Adrenal gland (tissue), 12 donors: Measurements from ENCODE around the gene IFNGR1. TPM values are rescaled to one million over a fixed set of nuclear protein-coding genes. Genes with fewer than 3 reads are reported as not detected.
A peak's percentile ranks its signal among the peaks of the same experiment; 100 is the strongest.

ENCODE experiments used
- DNase-seq, 7 donors: peaks; one replicate each; pipeline ENCODE4 v3.0.0-alpha.2; 2019 to 2020
- H3K27ac ChIP-seq, 5 donors: fragments of 200-600 bp; sonication (generic) in 4 of 5; 1 replicate in 3 of 5; 2 replicates in 2 of 5; pipeline versions ENCODE4 v1.5.1 to v1.8.0; 2016 to 2020; ENCODE audit warnings: mild to moderate bottlenecking in 1 of 5
- H3K27me3 ChIP-seq: fragments of 200-600 bp; 2 replicates; pipeline ENCODE4 v1.8.0; 2021
- H3K36me3 ChIP-seq, 2 donors: fragments of 200-600 bp; replicated peaks in 1 of 2; 1 replicate in 1 of 2; 2 replicates in 1 of 2; pipeline versions ENCODE4 v1.5.1 to v1.8.0; 2018 to 2022
- H3K4me1 ChIP-seq, 2 donors: fragments of 200-600 bp; replicated peaks in 1 of 2; 1 replicate in 1 of 2; 2 replicates in 1 of 2; pipeline versions ENCODE4 v1.5.1 to v1.8.0; 2018 to 2021
- H3K4me3 ChIP-seq, 4 donors: fragments of 200-600 bp; sonication (generic) in 3 of 4; one replicate each; pipeline ENCODE4 v1.5.1; 2016 to 2018
- H3K9me3 ChIP-seq, 3 donors: fragments of 200-600 bp; sonication (generic) in 1 of 3; replicated peaks in 1 of 3; 1 replicate in 2 of 3; 2 replicates in 1 of 3; pipeline versions ENCODE4 v1.5.1 to v1.8.0; 2016 to 2021
- CTCF ChIP-seq, 6 experiments: fragments of 450-650 bp in 4 of 6; fragments of 200-600 bp in 2 of 6; sonication (generic) in 1 of 6; IDR thresholded peaks; 1 replicate in 5 of 6; 2 replicates in 1 of 6; pipeline versions ENCODE4 v1.5.1 to v1.8.0; 2016 to 2021; ENCODE audit warnings: antibody characterized with exemption in 6 of 6, mild to moderate bottlenecking in 2 of 6, moderate library complexity in 1 of 6
- POLR2A ChIP-seq, 2 donors: fragments of 450-650 bp; IDR thresholded peaks; one replicate each; pipeline ENCODE4 v1.6.1; 2017; ENCODE audit warnings: antibody characterized with exemption in 2 of 2, mild to moderate bottlenecking in 2 of 2, moderate library complexity in 1 of 2
- WGBS, 4 donors: extraction: QIAGEN DNeasy Blood & Tissue Kit in 2 of 4; methylation state at CpG; one replicate each; pipeline versions ENCODE4 v1.1.5 to v1.1.7; 2013 to 2017; 5-methylcytosine and 5-hydroxymethylcytosine counted together
- intact Hi-C, 2 donors: fragments of 100-400 bp; cut with DNase I; formaldehyde crosslinking; loops; one replicate each; pipeline versions ENCODE4 v1.14.1 to v1.15.0; 2022 to 2023
- polyA plus RNA-seq, 3 donors: library from polyadenylated mRNA; stranded (reverse); fragments of 200-250 nt in 2 of 3; fragments of 350-450 nt in 1 of 3; fragmentation: Illumina TruSeq in 1 of 3; extraction: RNeasy Lipid Tissue Mini Kit (QIAGEN cat#74804) in 1 of 3; gene quantifications; one replicate each; pipeline ENCODE4 v1.2.3, GENCODE V29; 2013 to 2014
- total RNA-seq, 9 donors: library from RNA; depleted of rRNA in 4 of 9; stranded (reverse); fragments of >200 nt in 4 of 9; fragments of 120-200 nt in 1 of 9; fragmentation: NEBNext Ultra II Directional in 1 of 9; extraction: Animal tissue kit (Norgen Biotek cat#: 25700) in 1 of 9; gene quantifications; one replicate each; pipeline versions ENCODE4 v1.1.0 to v1.2.4, GENCODE V29; 2013 to 2023
- donor health status: healthy with polysubstance abuse.
- donor health status: Bipolar disorder and iron deficiency.
- donor health status: DM: yes; HTN: yes; CAD: no.
- donor health status: DM: no; HTN: no; CAD: no.
- donor health status: DM: no; HTN: no; CAD: no.
- donor health status: DM: yes; HTN: yes; CAD: no.

The IFNGR1 gene
- total and polyA plus RNA-seq, 12 donors: 55.5 to 110 (median 69.9) TPM

- Histone ChIP-seq H3K4me1 (peaks cover 12 to 22% of the 10 kb centered on the region in 2 donors), H3K9me3 (no peaks in the 10 kb centered on the region), H3K27me3 (no peaks in the 10 kb centered on the region), H3K4me3 (no peak overlapping the region), H3K36me3 (no peaks in the 10 kb centered on the region), H3K27ac (no peak overlapping the region)
- no peak for DNase-seq
- 93 to 96% (median 94%) methylated on average over 4 of the region's 4 CpGs for WGBS, 4 donors
- intact Hi-C loops: no loop called here
- TF ChIP-seq POLR2A (IDR thresholded peaks at IDR 0.05) (no peak), CTCF (IDR thresholded peaks at IDR 0.05) (no peak)
These were observed 27.0 kb upstream of the IFNGR1 start for GRCh38 chr6:137246164-137246563.

GRCh38 chr6:137241481-137242038 lies 22.4 kb upstream of the IFNGR1 start:
- intact Hi-C loops: no loop called here
- H3K4me1 ChIP-seq: peaks cover 14 to 20% of the 10 kb centered on the region in 2 donors
- 20 to 31% (median 25%) methylated on average over 3 of the region's 3 CpGs for WGBS, 4 donors
- H3K9me3 ChIP-seq: no peaks in the 10 kb centered on the region
- peak in 1 of 2 donors; percentile 19 for TF ChIP-seq POLR2A (IDR thresholded peaks at IDR 0.05)
- TF ChIP-seq CTCF (IDR thresholded peaks at IDR 0.05): no peak
- H3K4me3 ChIP-seq: no peak overlapping the region
- H3K27me3 ChIP-seq: no peaks in the 10 kb centered on the region
- DNase-seq: peak in 3 of 7 donors; percentile 54 to 76 (median 68)
- no peaks in the 10 kb centered on the region for H3K36me3 ChIP-seq
- peak overlapping the region; percentile 25 to 79 (median 58) for H3K27ac ChIP-seq

- DNase-seq: peak in 5 of 7 donors; percentile 44 to 75 (median 65)
- 46 to 56% (median 50%) methylated on average over 1 of the region's 1 CpG for whole genome bisulfite sequencing, 4 donors
- Histone ChIP-seq H3K27me3 (no peaks in the 10 kb centered on the region), H3K27ac (peak overlapping the region in 2 of 5 donors; percentile 66 to 71), H3K4me3 (no peak overlapping the region), H3K9me3 (no peaks in the 10 kb centered on the region), H3K36me3 (no peaks in the 10 kb centered on the region), H3K4me1 (peaks cover 14 to 20% of the 10 kb centered on the region in 2 donors)
- no peak for TF ChIP-seq CTCF (IDR thresholded peaks at IDR 0.05)
- no peak for TF ChIP-seq POLR2A (IDR thresholded peaks at IDR 0.05)
- intact Hi-C loops: no loop called here
These were observed 21.0 kb upstream of the IFNGR1 start for GRCh38 chr6:137240168-137240567.

GRCh38 chr6:137237413-137238170 lies 18.4 kb upstream of the IFNGR1 start:
- Histone ChIP-seq H3K4me1 (peaks cover 14 to 38% of the 10 kb centered on the region in 2 donors), H3K36me3 (no peaks in the 10 kb centered on the region), H3K27ac (no peak overlapping the region), H3K9me3 (no peaks in the 10 kb centered on the region), H3K4me3 (no peak overlapping the region), H3K27me3 (no peaks in the 10 kb centered on the region)
- TF ChIP-seq POLR2A (IDR thresholded peaks at IDR 0.05) (no peak), CTCF (IDR thresholded peaks at IDR 0.05) (no peak)
- DNase-seq: no peak
- intact Hi-C loops: no loop called here
